Stimulated activated CD8-positive, alpha-beta memory T cell treated with anti-CD3 and anti-CD28 coated beads, Interleukin-7, amount 100 ng/mL, for 24 hours (primary cell): Measurements from ENCODE around the gene RNU1-1.
A peak's percentile ranks its signal among the peaks of the same experiment; 100 is the strongest.
"Not testable (repeated sequence)": the region's sequence is repeated elsewhere in the genome, so short reads cannot be mapped to it uniquely, and the experiment has no call there.

Experiments used
- DNase-seq: peaks from one replicate; pipeline ENCODE4 v3.0.0-alpha.2; 2020; ENCODE audit warnings: low read depth

RNU1-1 gene

DNA sequence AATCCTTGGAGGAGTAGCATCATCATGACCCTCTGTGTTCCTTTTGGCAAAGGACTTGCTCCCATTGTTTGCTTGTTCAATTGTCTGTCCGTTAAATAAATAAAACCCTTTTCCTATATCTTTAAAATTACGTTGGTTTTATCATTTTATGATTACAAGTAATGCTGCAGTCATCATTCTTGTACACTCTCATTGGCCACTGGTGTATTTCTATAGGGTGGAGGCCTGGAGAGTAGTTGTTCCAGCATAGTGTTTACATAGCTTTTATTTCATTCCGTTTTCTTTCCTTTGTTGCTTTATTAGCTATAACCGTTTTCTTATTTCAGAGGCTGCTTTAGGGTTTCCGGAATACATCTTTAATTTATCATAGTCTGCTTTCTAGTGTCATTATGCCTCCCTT is 7.6 kb upstream of the RNU1-1 start:
- not testable (repeated sequence) for DNase-seq

GRCh38 chr1:16521288-16521583 is 7.2 kb upstream of the RNU1-1 start:
- no peak for DNase-seq

GRCh38 chr1:16520435-16521287 is 6.6 kb upstream of the RNU1-1 start:
- DNase-seq: not testable (repeated sequence)

GRCh38 chr1:16519255-16519951 is 5.3 kb upstream of the RNU1-1 start:
- not testable (repeated sequence) for DNase-seq

- DNase-seq: not testable (repeated sequence)
Measured at GRCh38 chr1:16518913-16519254, 4.8 kb upstream of the RNU1-1 start.

GRCh38 chr1:16516694-16517410 is 2.8 kb upstream of the RNU1-1 start:
- not testable (repeated sequence) for DNase-seq

GRCh38 chr1:16513412-16514106 is 526 bp downstream of the RNU1-1 start:
- peak; percentile 30 for DNase-seq

GRCh38 chr1:16512624-16513411 is 1.3 kb downstream of the RNU1-1 start:
- DNase-seq: not testable (repeated sequence)

DNA sequence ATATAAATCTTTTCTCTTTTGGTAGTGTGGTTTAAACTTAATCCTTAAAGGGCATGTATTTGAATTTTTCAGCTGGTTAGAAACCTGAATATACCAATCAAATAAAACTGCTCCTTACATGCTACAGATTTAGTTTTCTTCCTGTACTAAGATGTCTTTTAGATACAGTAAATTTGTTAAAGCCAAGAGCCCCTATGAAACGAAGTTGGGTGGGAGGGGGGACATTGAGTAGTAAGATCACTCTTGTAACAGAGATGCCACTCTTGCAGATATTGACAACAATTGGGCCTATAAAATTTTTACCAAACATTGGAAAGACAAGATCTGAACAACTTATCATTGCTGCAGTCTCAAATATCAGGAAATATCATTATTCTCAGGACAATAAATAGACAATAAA is 2.2 kb downstream of the RNU1-1 start:
- DNase-seq: not testable (repeated sequence)

DNA sequence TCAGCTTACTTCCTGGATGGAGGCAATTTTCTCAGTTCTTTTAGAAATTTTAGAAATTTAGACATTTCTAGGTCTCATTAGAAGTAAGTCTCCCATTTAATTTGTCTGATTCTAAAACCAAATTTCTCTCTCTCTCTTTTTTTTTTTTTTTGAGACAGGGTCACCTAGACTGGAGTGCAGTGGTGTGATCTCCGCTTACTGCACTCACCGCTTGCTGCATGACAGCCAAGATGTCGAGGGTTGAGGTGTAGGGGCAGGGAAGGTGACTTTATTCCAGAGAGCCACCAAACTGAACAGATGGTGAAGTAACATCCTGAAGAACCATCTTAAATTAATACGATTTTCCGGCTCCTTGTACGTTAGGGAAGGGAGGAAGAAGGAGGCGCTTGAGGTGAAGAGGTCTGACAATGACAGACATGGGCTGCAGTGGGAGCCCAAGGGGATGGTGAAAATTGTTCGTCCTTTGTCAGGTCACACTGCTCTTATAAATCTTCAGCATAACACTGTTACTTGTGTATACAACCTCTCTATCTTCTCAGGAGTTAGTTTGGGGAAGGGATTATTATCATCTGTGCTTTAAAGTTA is 5.1 kb downstream of the RNU1-1 start:
- DNase-seq: not testable (repeated sequence)

- not testable (repeated sequence) for DNase-seq
Measured at GRCh38 chr1:16506364-16507136, 7.5 kb downstream of the RNU1-1 start.

DNA sequence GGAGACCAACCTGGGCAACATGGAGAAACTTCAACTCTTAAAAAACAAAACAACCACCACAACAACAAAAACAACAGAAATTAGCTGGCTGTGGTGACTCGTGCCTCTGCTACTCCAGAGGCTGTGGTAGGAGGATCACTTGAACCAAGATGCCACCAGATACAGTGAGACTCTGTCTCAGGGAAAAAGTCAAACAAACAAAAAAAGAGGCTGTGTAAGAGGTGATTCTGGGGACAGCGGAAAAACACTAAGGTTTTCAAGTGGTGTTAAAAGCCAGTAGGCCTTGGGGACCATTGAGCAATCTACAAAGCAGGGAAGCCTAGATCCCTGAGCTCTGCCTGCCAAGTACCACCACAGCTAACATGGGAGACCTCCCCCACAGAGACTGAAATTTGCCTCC is 8.2 kb downstream of the RNU1-1 start:
- not testable (repeated sequence) for DNase-seq

GRCh38 chr1:16503494-16503893 is 10.6 kb downstream of the RNU1-1 start:
- DNase-seq: no peak

- DNase-seq: not testable (repeated sequence)
Measured at GRCh38 chr1:16501446-16501845, 12.6 kb downstream of the RNU1-1 start.

DNA sequence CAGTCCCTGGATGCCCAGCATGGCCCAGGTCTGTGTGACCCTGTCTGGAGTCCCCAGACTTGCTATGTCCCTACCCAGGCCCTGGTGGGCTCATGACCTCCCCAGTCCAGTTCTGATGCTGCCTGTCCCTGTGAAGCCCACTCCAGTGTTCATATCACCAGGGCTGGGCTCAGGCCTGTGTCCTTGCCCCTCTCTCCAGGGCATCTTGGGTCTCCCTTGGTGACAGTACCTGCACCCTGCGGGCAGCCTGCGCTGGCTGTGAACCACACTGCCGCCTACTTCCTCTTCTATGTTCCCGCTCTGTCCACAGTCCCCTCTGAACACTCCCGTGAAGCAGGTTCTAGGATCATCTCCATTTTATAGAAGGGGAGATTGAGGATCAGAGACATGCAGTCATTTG is 13.1 kb downstream of the RNU1-1 start:
- DNase-seq: not testable (repeated sequence)

DNA sequence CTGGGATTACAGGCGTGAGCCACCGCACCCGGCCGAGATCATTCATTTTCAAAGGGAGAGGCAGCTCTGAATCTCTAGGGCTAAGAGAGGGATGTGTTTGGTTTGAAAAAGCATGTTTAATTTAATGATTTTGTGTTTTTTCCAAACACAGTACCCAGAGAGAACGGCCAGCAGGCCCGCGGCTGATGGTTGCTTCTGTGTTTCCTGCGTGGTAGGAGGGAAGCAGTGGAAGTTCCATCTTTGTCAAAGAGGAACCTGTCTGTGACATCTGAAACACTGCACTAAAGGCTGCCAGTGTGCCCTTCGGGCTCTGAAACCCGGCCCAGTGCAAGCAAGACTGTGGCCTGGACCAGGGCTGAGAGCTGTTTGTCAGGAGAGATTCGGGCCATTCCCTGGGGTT is 13.6 kb downstream of the RNU1-1 start:
- not testable (repeated sequence) for DNase-seq

- peak; percentile 59 for DNase-seq
Measured at GRCh38 chr1:16498573-16499413, 15.3 kb downstream of the RNU1-1 start.

DNA sequence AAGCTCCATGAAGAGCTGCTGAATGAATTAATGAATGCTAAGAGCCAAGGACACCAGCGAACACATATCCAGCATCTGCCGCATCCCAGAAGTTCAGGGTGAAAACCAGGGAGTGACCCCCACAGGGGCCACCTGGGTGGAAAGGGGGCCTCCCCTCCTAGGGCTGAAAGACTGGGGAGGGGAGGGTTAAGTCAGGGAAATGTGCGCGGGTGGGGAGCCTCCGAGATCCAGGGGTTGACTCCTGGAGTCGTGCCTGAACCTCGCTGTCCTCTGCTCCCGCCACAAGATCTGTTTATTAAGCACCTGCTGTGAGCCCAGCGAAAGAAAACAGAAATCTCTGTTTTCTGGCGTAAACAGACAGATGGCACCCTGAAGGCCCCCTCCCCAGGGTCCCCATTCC is 16.0 kb downstream of the RNU1-1 start:
- not testable (repeated sequence) for DNase-seq

- DNase-seq: not testable (repeated sequence)
Measured at GRCh38 chr1:16497474-16497904, 16.6 kb downstream of the RNU1-1 start.
